Spleen (tissue), 7 donors: ENCODE data around the gene CNPY2.

Experiments
- CTCF ChIP-seq, 11 experiments: fragments of 200-600 bp in 7 of 11; fragments of 450-650 bp in 4 of 11; sonication (generic) in 4 of 11; IDR thresholded peaks in 8 of 11; conservative IDR thresholded peaks in 3 of 11; 1 replicate in 7 of 11; 2 replicates in 4 of 11; pipeline versions ENCODE4 v1.4.0 to v1.8.0; 2016 to 2021; ENCODE audit warnings: antibody characterized with exemption in 11 of 11, inconsistent platforms in 4 of 11, mild to moderate bottlenecking in 1 of 11
- POLR2A ChIP-seq, 3 donors: fragments of 450-650 bp; IDR thresholded peaks; one replicate each; pipeline ENCODE4 v1.5.1; 2017; ENCODE audit warnings: antibody characterized with exemption in 3 of 3, mild to moderate bottlenecking in 1 of 3
- donor health status: DM: no; HTN: no; CAD: no; lungs with moderate emphysema.
- donor health status: DM: no; HTN: no; CAD: no.
- donor health status: DM: no; HTN: no; CAD: no.

- no peak for TF ChIP-seq POLR2A (IDR thresholded peaks at IDR 0.05)
- no peak for TF ChIP-seq CTCF (IDR thresholded peaks at IDR 0.05 in 8 of 11, conservative IDR thresholded peaks at IDR 0.05 in 3 of 11)
Measured at GRCh38 chr12:56280849-56281248, 34.9 kb downstream of the CNPY2 start.
